Endothelial cell of umbilical vein (primary cell): ENCODE data around the gene OTOS. TPM values are rescaled to one million over a fixed set of nuclear protein-coding genes. Genes with fewer than 3 reads are reported as not detected.

Experiments
- BruUV-seq: library from RNA; stranded (reverse); fragments of 400-500 nt; replicated peaks from 2 replicates; lab custom pipeline; 2021; lab: Mats Ljungman, UMichigan
- CTCF ChIA-PET: fragments of 300-600, 350-600 bp; sonication (Branson Sonifier 250); formaldehyde crosslinking; loops from one replicate; lab custom pipeline; 2021; ENCODE audit warnings: antibody characterized with exemption, inconsistent platforms; lab: Charles Lee
- POLR2A ChIA-PET: fragments of 300-600, 350-600 bp; sonication (Branson Sonifier 250); formaldehyde crosslinking; loops from one replicate; lab custom pipeline; 2021; ENCODE audit warnings: antibody characterized with exemption, inconsistent platforms; lab: Charles Lee
- DNase-seq: peaks from one replicate; pipeline ENCODE4 v3.0.0-alpha.2; 2011; ENCODE audit warnings: low read depth, low spot score
- FAIRE-seq: peaks from 2 replicates; lab custom pipeline; 2011; peaks lifted over from hg19 to GRCh38; lab: Jason Lieb, UNC
- H2AFZ ChIP-seq: 2 replicates; pipeline ENCODE4 v1.6.0; 2012; ENCODE audit warnings: low read depth, low read length, control low read depth, inconsistent platforms
- H3K27ac ChIP-seq: 2 replicates; pipeline ENCODE4 v1.5.1; 2011; ENCODE audit warnings: low read depth, mild to moderate bottlenecking, control low read depth, low read length, moderate library complexity; ENCODE audit not compliant: insufficient read depth
- H3K27me3 ChIP-seq, 2 experiments: 2 replicates each; pipeline versions ENCODE4 v1.6.0 to v1.6.1; 2011; ENCODE audit warnings: low read length in 2 of 2, mixed read lengths in 1 of 2; ENCODE audit not compliant: control insufficient read depth in 2 of 2, insufficient read depth in 2 of 2
- H3K36me3 ChIP-seq, 2 experiments: 2 replicates in 1 of 2; 3 replicates in 1 of 2; pipeline ENCODE4 v1.5.1; 2011; ENCODE audit warnings: low read length in 2 of 2, mild to moderate bottlenecking in 1 of 2, moderate library complexity in 1 of 2; ENCODE audit not compliant: control insufficient read depth in 2 of 2, insufficient read depth in 2 of 2; ENCODE audit errors: extremely low read depth in 1 of 2
- H3K4me1 ChIP-seq: 3 replicates; pipeline ENCODE4 v1.5.1; 2011; ENCODE audit warnings: mild to moderate bottlenecking, low read length; ENCODE audit not compliant: control insufficient read depth, insufficient read depth; ENCODE audit errors: extremely low read depth
- H3K4me2 ChIP-seq: 2 replicates; pipeline ENCODE4 v1.6.1; 2011; ENCODE audit warnings: low read length, control low read depth, mixed read lengths; ENCODE audit not compliant: insufficient read depth
- H3K4me3 ChIP-seq, 3 experiments: fragments of 200-600 bp in 1 of 3; sonication (generic), shearing (Covaris generic) in 1 of 3; replicated peaks in 1 of 3; 2 replicates each; pipeline ENCODE4 v1.5.1; 2011 to 2016; ENCODE audit warnings: control low read depth in 3 of 3, low read length in 3 of 3, mild to moderate bottlenecking in 2 of 3, inconsistent platforms in 1 of 3, low read depth in 1 of 3, moderate library complexity in 1 of 3; ENCODE audit not compliant: insufficient read depth in 1 of 3
- H3K79me2 ChIP-seq: 2 replicates; pipeline ENCODE4 v1.6.0; 2012; ENCODE audit warnings: low read length, inconsistent platforms; ENCODE audit not compliant: control insufficient read depth, insufficient read depth
- H3K9ac ChIP-seq: replicated peaks from 2 replicates; pipeline ENCODE3; 2011; ENCODE audit warnings: low read length, control low read depth; ENCODE audit not compliant: insufficient read depth; ENCODE audit errors: extremely low read depth
- H3K9me1 ChIP-seq: replicated peaks from 3 replicates; pipeline ENCODE4 v1.6.0; 2011; ENCODE audit warnings: mild to moderate bottlenecking, low read length; ENCODE audit not compliant: control insufficient read depth, insufficient read depth; ENCODE audit errors: extremely low read depth
- H3K9me3 ChIP-seq: replicated peaks from 2 replicates; pipeline ENCODE4 v1.5.1; 2012; ENCODE audit warnings: low read length, inconsistent platforms; ENCODE audit not compliant: control insufficient read depth, insufficient read depth
- H4K20me1 ChIP-seq: replicated peaks from 2 replicates; pipeline ENCODE3; 2011; ENCODE audit warnings: mild to moderate bottlenecking, low read length; ENCODE audit not compliant: control insufficient read depth, insufficient read depth; ENCODE audit errors: extremely low read depth
- CTCF ChIP-seq, 2 donors: IDR thresholded peaks; 1 replicate in 1 of 2; 2 replicates in 1 of 2; pipeline ENCODE4 v1.5.1; 2011; ENCODE audit warnings: low read length in 2 of 2, mild to moderate bottlenecking in 2 of 2, moderate library complexity in 2 of 2, control low read depth in 1 of 2, inconsistent platforms in 1 of 2, low read depth in 1 of 2; ENCODE audit not compliant: insufficient read depth in 1 of 2; ENCODE audit errors: extremely low read depth in 1 of 2
- EZH2 ChIP-seq: IDR thresholded peaks from 2 replicates; pipeline ENCODE4 v1.6.1; 2012; ENCODE audit warnings: borderline replicate concordance, low read depth, mild to moderate bottlenecking, moderate library complexity, low read length, inconsistent platforms; ENCODE audit not compliant: severe bottlenecking
- FOS ChIP-seq: IDR thresholded peaks from 2 replicates; pipeline ENCODE4 v1.6.1; 2011; ENCODE audit warnings: mild to moderate bottlenecking, low read length, moderate library complexity, borderline replicate concordance; ENCODE audit not compliant: insufficient read depth
- GATA2 ChIP-seq: IDR thresholded peaks from 2 replicates; pipeline ENCODE4 v1.7.0; 2011; ENCODE audit warnings: low read depth, mild to moderate bottlenecking, moderate library complexity, mixed read lengths, low read length; ENCODE audit not compliant: insufficient read length, insufficient read depth
- JUN ChIP-seq: IDR thresholded peaks from 2 replicates; pipeline ENCODE4 v1.6.1; 2011; ENCODE audit warnings: borderline replicate concordance, low read depth; ENCODE audit not compliant: insufficient read length, insufficient read depth
- MAX ChIP-seq: IDR thresholded peaks from 2 replicates; pipeline ENCODE4 v1.6.1; 2011; ENCODE audit not compliant: insufficient read depth, insufficient read length
- MYC ChIP-seq: IDR thresholded peaks from one replicate; pipeline ENCODE4 v1.6.1; 2011; ENCODE audit warnings: mild to moderate bottlenecking, low read depth, low read length
- POLR2A ChIP-seq: IDR thresholded peaks from 2 replicates; pipeline ENCODE4 v1.6.1; 2012; ENCODE audit warnings: low read depth, mild to moderate bottlenecking, control low read depth, low read length
- POLR2AphosphoS5 ChIP-seq: IDR thresholded peaks from 2 replicates; pipeline ENCODE4 v1.6.1; 2012; ENCODE audit warnings: low read depth, mild to moderate bottlenecking, control low read depth, low read length, moderate library complexity; ENCODE audit not compliant: insufficient read depth
- dilution Hi-C: fragments of 300-500 bp; cut with MboI; formaldehyde crosslinking; loops from one replicate; pipeline ENCODE4 v1.15.0; 2019; ENCODE audit warnings: low sequenced_read_pairs; ENCODE audit not compliant: extremely low pct_ligation_motif_present
- intact Hi-C: fragments of 100-400 bp; cut with micrococcal nuclease; formaldehyde crosslinking; loops from one replicate; pipeline ENCODE4 v1.10.0; 2022
- polyA plus RNA-seq, 4 experiments: library from polyadenylated mRNA; depleted of rRNA in 3 of 4; stranded (reverse) in 3 of 4; unstranded in 1 of 4; fragments of >200 nt; gene quantifications; 2 replicates each; pipeline versions ENCODE4 v1.2.1 to v1.2.3, GENCODE V29; 2011 to 2012; ENCODE audit warnings: missing spikeins in 1 of 4
- total RNA-seq: library from RNA; stranded (reverse); gene quantifications from 2 replicates; pipeline ENCODE4 v1.2.3, GENCODE V29; 2021

OTOS gene
- total and polyA plus RNA-seq, 2 donors (not counting 3 experiments of a cell fraction or from before 2014, with no cell fraction given), result not detected

DNA sequence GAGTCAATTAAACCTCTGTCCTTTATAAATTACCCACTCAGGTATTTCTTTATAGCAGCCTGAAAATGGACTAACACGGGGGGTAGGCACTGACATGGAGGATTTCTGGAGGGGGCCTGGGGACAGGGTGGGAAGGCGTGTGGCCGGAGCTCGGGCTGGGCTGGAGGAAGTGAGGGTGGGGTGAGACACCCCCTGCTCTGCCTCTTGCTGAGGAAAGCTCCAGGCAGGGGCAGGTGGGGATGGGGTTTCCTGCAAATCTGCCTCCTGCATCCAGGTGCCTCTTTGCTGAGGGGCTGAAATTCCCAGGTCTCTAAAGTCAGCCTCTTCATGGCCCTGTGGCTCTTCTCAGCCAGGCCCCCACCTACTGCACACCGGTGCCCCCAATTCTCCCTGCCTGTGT, 25.7 kb upstream of the OTOS start:
- Histone ChIP-seq H3K9me3 (no peaks in the 10 kb centered on the region), H4K20me1 (no peaks in the 10 kb centered on the region), H3K79me2 (no peaks in the 10 kb centered on the region), H3K27me3 (no peaks in the 10 kb centered on the region), H2AFZ (no peak overlapping the region), H3K36me3 (no peaks in the 10 kb centered on the region), H3K27ac (no peak overlapping the region), H3K4me1 (no peaks in the 10 kb centered on the region), H3K9ac (no peak overlapping the region), H3K9me1 (no peaks in the 10 kb centered on the region), H3K4me3 (no peak overlapping the region), H3K4me2 (no peak overlapping the region)
- TF ChIP-seq FOS (no peak), POLR2AphosphoS5 (no peak), CTCF (IDR thresholded peaks at IDR 0.05; ENCODE audit: extremely low read depth in 1 of 2, insufficient read depth in 1 of 2, low read depth in 1 of 2, low read length in 2 of 2) (no peak), JUN (no peak), POLR2A (no peak), MYC (no peak), EZH2 (no peak), MAX (no peak), GATA2 (no peak)
- FAIRE-seq, result no peak
- POLR2A ChIA-PET, result no interaction called here
- dilution Hi-C loops (no loop called here), intact Hi-C loops (no loop called here)
- no peak for DNase-seq
- no TSS peak for BruUV-seq
- CTCF ChIA-PET, result no interaction called here
